A172 (cell line): ENCODE measurements around the gene KRI1. TPM values are rescaled to one million over a fixed set of nuclear protein-coding genes. Genes with fewer than 3 reads are reported as not detected.
A peak's percentile ranks its signal among the peaks of the same experiment; 100 is the strongest.
"Not testable (repeated sequence)": the region's sequence is repeated elsewhere in the genome, so short reads cannot be mapped to it uniquely, and the experiment has no call there.

Experiments used
- DNase-seq: peaks from one replicate; pipeline ENCODE4 v3.0.0-alpha.2; 2015; ENCODE audit warnings: low spot score
- total RNA-seq: library from RNA; depleted of rRNA; stranded (reverse); fragments of >200 nt; shearing (Covaris generic); gene quantifications from 2 replicates; pipeline ENCODE4 v1.2.3, GENCODE V29; 2014

KRI1 gene
- total RNA-seq, 1 experiment from 2014 or later = 7.4 TPM

- DNase-seq = no peak
These were observed 15.5 kb downstream of the KRI1 start for GRCh38 chr19:10550336-10550735.

GRCh38 chr19:10549733-10550132, 16.1 kb downstream of the KRI1 start:
- no peak for DNase-seq

- DNase-seq = no peak
These were observed 17.0 kb downstream of the KRI1 start for GRCh38 chr19:10548746-10549276.

GRCh38 chr19:10546817-10547216, 19.0 kb downstream of the KRI1 start:
- no peak for DNase-seq

- no peak for DNase-seq
These were observed 21.0 kb downstream of the KRI1 start for GRCh38 chr19:10544753-10545251.

GRCh38 chr19:10544242-10544752, 21.5 kb downstream of the KRI1 start:
- DNase-seq = no peak

- DNase-seq = peak; percentile 53
These were observed 22.2 kb downstream of the KRI1 start, which contains the start of gene ATG4D for GRCh38 chr19:10543420-10544241. ATG4D (plus strand) TSS chr19:10543904; CDS start chr19:10544091, 187 bp downstream.

- DNase-seq = no peak
These were observed 22.8 kb downstream of the KRI1 start for GRCh38 chr19:10543059-10543419.

- not testable (repeated sequence) for DNase-seq
These were observed 26.8 kb downstream of the KRI1 start for GRCh38 chr19:10539016-10539415.

GRCh38 chr19:10538204-10538983, 27.4 kb downstream of the KRI1 start:
- DNase-seq = no peak

GRCh38 chr19:10537668-10538067, 28.1 kb downstream of the KRI1 start:
- no peak for DNase-seq

GRCh38 chr19:10535613-10536012, 30.2 kb downstream of the KRI1 start:
- DNase-seq = no peak

- peak; percentile 99 for DNase-seq
These were observed 32.0 kb downstream of the KRI1 start for GRCh38 chr19:10533646-10534386.

- DNase-seq = no peak
These were observed 33.4 kb downstream of the KRI1 start for GRCh38 chr19:10532457-10532856.

- not testable (repeated sequence) for DNase-seq
These were observed 38.9 kb downstream of the KRI1 start for GRCh38 chr19:10526887-10527286.

GRCh38 chr19:10525636-10526035, 40.2 kb downstream of the KRI1 start:
- DNase-seq = no peak

GRCh38 chr19:10523135-10523636, 42.6 kb downstream of the KRI1 start:
- DNase-seq = no peak

GRCh38 chr19:10521461-10522171, 44.2 kb downstream of the KRI1 start:
- DNase-seq = no peak

- DNase-seq = no peak
These were observed 45.0 kb downstream of the KRI1 start for GRCh38 chr19:10520652-10521318.

- no peak for DNase-seq
These were observed 46.4 kb downstream of the KRI1 start for GRCh38 chr19:10519421-10519820.
